ENCODE measurements around the gene GSTM2.

DNA sequence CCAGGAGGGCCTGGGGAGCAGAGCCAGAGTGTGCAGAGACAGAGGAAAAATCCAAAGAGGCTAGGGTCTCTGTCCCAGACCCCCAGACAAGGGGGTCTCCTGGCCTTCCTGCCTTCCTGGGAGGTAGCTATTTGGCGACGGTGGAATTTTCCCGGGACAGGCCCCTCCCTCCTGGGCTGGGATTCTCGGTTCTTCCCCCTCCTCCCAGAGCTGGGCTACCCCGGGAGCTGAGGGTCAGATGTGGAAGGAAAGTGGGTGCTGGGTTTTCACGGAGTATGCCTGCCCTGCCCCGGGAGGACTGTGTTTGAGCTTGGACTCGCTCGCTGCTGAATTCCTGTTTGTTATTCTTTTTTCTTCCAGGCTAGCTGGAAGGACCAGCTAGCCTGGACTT, 47.5 kb upstream of the GSTM2 start:
- TF ChIP-seq TAF1 (conservative IDR thresholded peaks at IDR 0.05) (no peak), CTCF (IDR thresholded peaks at IDR 0.05; ENCODE audit: low read depth, low read length, missing input control) (no peak), YY1 (IDR thresholded peaks at IDR 0.05) (no peak), GABPA (IDR thresholded peaks at IDR 0.05 in 1 of 2, conservative IDR thresholded peaks at IDR 0.05 in 1 of 2) (no peak), EGR1 (IDR thresholded peaks at IDR 0.05; ENCODE audit: low read depth in 2 of 2) (no peak), REST (IDR thresholded peaks at IDR 0.05) (peak; percentile 8), RAD21 (IDR thresholded peaks at IDR 0.05) (no peak), SP1 (IDR thresholded peaks at IDR 0.05) (no peak), ATF3 (IDR thresholded peaks at IDR 0.05) (no peak), FOXA2 (IDR thresholded peaks at IDR 0.05) (no peak)
- TF ChIP-seq, protein P1, sequence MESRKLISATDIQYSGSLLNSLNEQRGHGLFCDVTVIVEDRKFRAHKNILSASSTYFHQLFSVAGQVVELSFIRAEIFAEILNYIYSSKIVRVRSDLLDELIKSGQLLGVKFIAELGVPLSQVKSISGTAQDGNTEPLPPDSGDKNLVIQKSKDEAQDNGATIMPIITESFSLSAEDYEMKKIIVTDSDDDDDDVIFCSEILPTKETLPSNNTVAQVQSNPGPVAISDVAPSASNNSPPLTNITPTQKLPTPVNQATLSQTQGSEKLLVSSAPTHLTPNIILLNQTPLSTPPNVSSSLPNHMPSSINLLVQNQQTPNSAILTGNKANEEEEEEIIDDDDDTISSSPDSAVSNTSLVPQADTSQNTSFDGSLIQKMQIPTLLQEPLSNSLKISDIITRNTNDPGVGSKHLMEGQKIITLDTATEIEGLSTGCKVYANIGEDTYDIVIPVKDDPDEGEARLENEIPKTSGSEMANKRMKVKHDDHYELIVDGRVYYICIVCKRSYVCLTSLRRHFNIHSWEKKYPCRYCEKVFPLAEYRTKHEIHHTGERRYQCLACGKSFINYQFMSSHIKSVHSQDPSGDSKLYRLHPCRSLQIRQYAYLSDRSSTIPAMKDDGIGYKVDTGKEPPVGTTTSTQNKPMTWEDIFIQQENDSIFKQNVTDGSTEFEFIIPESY (IDR thresholded peaks at IDR 0.05): no peak

Measured in liver (tissue), 3 donors.